ENCODE results near the gene XPC.
"Not testable (repeated sequence)": the region's sequence is repeated elsewhere in the genome, so short reads cannot be mapped to it uniquely, and the experiment has no call there.

The XPC gene

DNA sequence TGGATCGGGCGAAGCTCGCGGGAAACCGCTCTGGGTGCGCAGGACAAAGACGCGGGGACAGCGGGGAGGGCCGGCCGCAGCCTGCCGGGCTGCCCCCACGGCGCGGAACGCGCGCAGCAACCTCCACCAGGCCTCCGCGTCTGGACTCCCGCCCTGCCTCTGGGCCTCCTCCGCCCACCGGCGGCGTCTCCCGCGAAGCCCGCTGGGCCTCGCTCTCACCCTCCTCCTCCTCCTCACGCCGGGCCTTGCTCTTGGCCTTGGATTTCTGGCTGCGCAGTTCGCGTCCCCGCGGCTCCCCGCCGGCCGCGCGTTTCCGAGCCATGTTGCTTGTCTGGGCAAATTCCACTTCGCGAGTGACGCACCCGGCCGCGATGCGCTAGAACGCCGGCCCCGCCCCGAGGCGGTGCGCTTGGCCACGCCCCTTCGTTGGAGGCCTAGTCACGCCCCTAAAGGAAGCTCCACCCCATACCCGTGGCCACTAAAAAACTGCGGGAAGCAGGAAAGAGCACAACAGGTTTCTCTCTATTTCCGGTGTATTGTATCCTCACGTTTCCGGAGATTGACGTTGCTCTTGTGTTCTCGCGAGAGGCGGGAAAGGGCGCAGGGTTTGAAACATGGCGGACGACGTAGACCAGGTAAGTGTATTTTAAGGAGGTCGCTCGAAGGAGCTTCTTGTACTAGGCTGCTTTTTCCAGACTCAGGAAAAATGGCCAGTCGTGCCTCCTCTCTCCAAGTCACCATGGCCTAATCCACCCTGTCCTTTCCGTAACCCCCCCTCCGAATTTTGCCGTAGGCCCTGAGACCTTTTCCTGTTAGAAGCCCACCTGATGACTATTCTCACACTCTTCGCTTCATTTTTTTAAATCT lies at the start of gene XPC, which contains the start of gene LSM3:
Gene XPC (minus strand): TSS at position 355 of the 867 bp plus-strand sequence. CDS start 33 bp downstream, at position 322.
Gene LSM3 (plus strand): TSS at position 571 of the 867 bp plus-strand sequence. CDS start 44 bp downstream, at position 615.
- peak; percentile 98 for DNase-seq (ENCODE audit: low read depth)

DNA sequence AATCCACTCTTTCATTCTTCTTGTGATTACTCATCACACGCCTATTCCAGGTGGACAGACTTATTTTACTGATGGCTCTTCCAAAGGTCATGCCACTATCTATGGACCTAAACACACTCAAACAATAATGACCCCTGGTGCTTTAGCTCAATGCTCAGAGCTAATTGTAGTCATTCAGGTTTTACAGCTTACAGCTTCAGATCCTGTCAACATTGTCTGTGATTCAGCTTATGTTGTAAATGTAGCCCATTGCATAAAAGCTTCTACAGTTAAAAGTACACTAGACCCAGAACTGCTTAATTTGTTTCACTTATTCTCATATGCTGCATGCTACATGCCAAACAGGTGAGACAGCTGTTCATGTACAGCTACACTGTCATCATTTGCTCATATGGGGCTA lies 49.5 kb upstream of the XPC start:
- DNase-seq (ENCODE audit: low read depth) = no peak

GRCh38 chr3:14226351-14226750 lies 48.0 kb upstream of the XPC start:
- DNase-seq (ENCODE audit: low read depth) = not testable (repeated sequence)

- DNase-seq (ENCODE audit: low read depth) = no peak
These were observed 47.0 kb upstream of the XPC start for GRCh38 chr3:14225421-14225820.

GRCh38 chr3:14224895-14225294 lies 46.5 kb upstream of the XPC start:
- no peak for DNase-seq (ENCODE audit: low read depth)

DNA sequence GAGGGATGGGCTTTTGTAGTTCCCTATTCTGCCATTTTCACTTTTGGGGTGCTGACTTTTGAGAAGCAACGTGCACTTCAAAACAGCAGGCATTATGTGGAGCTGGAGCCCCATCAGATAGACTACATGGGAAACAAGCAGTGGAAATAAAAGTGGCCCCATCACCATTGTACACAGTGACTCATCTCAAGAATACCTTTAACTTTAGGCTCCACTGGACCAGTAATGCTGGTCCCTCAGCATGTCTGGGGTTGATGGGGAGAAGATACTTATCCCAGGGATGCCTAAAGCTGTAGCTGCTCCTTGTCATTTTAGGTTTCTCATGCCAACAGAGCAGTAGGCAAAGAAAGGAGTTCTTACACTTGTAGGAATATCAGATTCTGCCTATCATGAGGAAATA lies 45.2 kb upstream of the XPC start:
- no peak for DNase-seq (ENCODE audit: low read depth)

DNA sequence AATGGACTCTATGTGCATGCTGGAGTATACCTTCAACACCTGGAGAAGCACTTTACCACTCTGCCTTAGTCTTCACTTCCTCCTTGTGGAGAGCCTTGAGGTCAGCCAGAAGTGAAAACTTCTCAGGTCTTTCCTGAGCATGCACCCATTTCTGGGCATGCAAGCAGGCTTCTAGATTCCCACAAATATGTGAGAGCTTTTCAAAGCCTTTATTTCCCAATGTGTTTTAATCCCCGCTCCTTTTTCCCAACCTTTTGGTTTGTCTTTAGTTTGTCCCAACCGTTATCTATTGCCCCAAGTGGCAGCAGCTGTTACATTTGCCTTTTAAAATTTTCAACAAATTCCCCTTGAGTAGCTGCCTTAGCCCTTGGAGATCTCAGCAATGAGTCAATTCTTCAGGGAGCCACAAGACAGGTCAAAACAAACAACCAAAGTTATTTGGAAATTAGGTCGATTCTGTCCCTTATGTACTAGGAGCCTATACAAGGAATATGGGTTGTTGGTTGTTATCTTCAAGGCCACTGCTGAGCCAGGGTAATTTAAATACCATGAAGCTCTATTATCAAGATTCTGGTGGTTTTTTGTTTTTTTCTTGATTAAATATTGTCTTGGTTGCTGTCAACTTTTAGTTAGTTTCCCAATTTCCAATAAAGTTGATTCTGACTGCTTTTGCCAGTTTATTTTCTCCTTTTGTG lies 44.6 kb upstream of the XPC start:
- no peak for DNase-seq (ENCODE audit: low read depth)

- no peak for DNase-seq (ENCODE audit: low read depth)
These were observed 44.1 kb upstream of the XPC start for GRCh38 chr3:14222457-14222856.

GRCh38 chr3:14221902-14222301 lies 43.5 kb upstream of the XPC start:
- DNase-seq (ENCODE audit: low read depth) = no peak

- DNase-seq (ENCODE audit: low read depth) = no peak
These were observed 42.5 kb upstream of the XPC start for GRCh38 chr3:14220933-14221332.

DNA sequence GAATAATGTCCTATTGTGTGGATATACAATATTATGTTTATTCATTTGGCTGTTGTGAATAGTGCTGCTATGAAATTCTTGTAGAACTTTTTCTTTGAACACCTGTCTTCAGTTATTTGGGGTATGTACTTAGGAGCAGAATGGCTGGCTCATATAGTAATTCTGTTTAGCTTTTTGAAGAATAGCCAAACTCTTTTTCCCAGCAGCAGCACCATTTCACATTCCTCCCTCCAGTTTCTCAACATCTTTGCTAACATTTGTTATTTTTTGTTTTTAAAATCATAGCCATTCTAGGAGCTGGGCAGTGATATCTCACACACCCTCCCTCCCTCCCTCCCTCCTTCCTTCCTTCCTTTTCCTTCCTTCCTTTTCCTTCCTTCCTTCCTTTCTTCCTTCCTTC lies 40.0 kb upstream of the XPC start:
- no peak for DNase-seq (ENCODE audit: low read depth)

DNA sequence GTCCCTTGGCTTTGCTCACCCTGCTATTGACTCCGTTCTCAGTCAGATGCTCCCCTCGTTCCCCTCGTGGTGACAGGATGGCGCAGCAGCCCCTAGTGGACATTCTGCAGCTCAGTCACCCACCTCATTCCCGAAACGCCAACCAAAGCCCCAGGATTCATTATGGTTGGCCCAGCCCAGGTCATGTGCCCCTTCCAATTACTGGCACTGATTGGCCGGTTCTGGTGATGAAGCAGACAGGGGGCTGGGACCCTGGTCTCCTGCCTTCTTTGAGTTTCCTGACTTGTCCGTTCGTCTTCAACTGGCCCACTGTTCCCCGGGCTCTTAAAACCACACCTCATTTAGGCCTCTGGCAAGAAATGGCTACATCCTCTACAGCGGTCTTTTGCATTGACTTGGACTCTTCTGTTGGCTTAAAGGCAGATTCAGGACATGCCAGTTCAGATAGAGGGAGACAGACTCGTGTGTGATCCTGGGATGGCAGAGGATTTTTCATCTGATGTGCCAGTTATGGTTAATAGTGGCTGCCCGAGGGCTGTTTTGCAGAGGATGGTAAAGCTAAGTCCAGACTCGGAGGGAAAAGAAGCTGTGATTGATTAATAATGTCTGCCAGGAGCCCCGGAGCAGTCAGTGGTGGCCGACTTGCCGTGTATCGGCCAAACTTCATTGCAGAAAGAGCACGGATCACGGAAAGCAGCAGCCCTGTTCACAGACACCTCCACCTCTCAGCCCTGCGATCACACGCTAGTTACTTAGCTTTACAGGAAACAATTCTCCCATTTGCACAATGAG lies 38.1 kb upstream of the XPC start:
- no peak for DNase-seq (ENCODE audit: low read depth)

GRCh38 chr3:14214764-14215163 lies 36.4 kb upstream of the XPC start:
- DNase-seq (ENCODE audit: low read depth) = no peak

DNA sequence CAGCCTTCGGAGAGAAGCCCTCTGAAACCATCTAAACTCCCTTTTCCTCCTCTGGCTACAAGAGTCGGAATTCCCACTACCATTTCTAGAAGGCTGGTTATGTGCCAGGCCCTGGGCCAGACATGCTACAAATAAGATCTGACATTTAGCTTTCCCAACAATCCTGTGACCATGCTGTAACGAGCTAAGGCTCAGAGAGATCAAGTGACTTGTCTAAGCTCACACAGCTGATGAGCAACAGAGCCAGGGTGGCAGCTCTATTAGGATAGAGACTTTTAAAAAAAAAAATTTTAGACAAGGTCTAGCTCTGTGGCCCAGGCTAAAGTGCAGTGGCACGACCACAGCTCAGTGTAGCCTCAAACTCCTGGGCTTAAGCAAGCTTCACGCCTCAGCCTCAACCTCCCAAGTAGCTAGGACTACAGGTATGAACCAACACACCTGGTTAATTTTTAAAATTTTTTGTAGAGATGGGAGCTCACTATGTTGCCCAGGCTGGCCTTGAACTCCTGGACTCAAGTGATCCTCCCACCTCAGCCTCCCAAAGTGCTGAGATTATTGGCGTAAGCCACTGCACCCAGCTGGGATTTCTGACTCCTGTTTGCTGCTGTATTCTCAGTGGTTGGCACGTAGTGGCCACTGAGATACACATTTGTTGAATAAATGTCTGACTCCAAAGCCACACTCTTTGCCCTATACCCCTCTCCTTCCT lies 34.8 kb upstream of the XPC start:
- no peak for DNase-seq (ENCODE audit: low read depth)

GRCh38 chr3:14212032-14212431 lies 33.6 kb upstream of the XPC start:
- no peak for DNase-seq (ENCODE audit: low read depth)

GRCh38 chr3:14211621-14212020 lies 33.2 kb upstream of the XPC start:
- DNase-seq (ENCODE audit: low read depth) = no peak

GRCh38 chr3:14210843-14211594 lies 32.6 kb upstream of the XPC start:
- peak; percentile 96 for DNase-seq (ENCODE audit: low read depth)

DNA sequence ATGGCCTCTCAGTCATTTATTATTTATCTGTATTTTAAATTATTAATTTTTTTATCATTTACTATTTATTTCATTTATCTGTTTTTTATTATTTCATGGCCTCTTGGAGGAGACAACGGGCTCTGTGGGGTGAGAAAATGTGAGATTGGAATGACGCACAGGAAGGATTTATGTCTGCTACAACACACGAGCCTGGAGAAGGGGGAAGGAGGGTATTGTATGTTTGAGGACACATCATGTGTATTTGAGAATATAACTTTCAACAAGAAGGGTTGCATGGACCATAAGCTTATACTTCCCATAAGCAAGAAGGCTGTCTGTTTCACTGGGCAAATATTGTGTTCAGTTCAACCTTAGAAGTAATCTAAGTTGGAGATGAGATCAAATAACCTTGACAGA lies 31.9 kb upstream of the XPC start:
- DNase-seq (ENCODE audit: low read depth) = no peak

DNA sequence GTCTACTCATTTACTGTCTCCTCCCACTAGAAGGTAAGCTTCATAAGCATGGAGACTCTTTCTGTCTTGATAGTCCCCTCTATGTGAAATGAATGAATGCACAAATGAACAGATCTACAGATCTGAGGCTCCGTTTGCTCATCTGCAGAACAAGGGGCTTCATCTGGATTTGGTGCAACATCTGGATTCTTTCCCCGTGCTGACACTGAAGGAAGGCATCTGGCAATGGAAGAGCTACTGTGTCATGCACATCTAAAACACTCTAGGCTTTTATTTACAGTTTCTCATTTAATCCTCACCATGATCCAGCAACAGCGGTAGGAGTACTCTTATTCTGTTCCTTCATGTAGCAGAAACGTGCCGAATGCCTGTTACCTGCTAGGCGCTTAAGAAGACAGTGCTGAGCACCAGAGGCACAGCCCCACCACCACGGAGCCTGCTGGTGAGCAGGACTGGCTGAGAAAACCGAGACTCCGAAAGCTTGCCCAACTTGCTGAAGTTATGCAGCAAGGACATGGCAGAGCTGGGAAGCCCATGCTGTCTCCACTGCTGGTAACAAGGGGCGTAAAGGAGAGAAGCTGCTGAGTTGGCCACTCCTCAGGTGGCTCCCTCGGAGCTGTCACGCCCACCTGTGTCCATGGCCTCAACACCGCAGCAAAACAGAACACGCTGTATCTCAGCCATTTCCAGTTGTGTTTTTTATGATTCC lies 31.3 kb upstream of the XPC start:
- no peak for DNase-seq (ENCODE audit: low read depth)

DNA sequence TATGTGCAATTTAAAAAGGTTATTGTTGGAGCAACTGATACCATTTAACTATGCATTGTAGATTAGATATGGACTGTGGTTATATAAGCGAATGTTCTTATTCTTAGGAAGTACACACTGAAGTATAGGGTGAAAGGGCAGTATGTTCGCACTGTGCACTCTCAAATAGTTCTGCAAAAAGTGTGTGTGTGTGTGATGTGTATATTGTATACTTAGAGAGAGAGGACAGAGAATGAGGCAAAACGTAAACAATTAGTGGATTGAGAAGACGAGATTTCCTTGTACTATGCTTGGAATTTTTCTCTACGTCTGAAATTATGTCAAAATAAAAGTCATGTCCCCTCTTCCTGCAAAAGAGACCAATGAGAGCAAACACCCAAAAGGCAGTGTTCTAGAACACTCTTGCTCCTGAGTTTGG lies 30.6 kb upstream of the XPC start:
- no peak for DNase-seq (ENCODE audit: low read depth)

Measured in HS-27A (cell line).